GM21786 (cell line): ENCODE data around the gene ANK2.

Experiments used
- ATAC-seq: cut with Tn5 transposase; IDR thresholded peaks from one replicate; pipeline ENCODE4 v1.9.1; 2021; ENCODE audit not compliant: unreplicated experiment

The ANK2 gene

GRCh38 chr4:113145519-113146291 lies 96.3 kb downstream of the ANK2 start:
- no peak for ATAC-seq

DNA sequence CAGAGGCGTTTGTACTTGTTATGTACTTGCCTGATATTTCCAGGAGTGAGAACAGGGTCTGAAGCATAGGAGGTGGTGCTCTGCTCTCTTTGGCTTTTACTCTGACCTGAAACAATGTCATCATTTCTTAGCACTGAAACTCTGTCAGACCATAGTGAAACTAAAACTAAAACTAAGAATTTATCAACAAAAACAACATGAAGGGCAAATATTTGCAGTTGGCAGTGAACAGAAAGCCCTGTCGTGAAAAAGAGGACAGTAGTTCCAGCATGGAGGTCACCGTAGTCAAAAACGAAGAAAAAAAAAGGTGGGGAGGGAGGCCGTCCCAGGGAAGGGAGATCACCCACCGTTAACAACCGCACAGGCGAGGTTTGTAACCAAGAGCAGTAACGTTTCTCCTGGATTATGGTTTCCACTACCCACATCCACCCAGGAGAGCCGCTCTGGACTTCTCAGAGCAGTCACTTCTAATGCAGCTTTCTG lies 97.5 kb downstream of the ANK2 start:
- ATAC-seq: peak; percentile 77

DNA sequence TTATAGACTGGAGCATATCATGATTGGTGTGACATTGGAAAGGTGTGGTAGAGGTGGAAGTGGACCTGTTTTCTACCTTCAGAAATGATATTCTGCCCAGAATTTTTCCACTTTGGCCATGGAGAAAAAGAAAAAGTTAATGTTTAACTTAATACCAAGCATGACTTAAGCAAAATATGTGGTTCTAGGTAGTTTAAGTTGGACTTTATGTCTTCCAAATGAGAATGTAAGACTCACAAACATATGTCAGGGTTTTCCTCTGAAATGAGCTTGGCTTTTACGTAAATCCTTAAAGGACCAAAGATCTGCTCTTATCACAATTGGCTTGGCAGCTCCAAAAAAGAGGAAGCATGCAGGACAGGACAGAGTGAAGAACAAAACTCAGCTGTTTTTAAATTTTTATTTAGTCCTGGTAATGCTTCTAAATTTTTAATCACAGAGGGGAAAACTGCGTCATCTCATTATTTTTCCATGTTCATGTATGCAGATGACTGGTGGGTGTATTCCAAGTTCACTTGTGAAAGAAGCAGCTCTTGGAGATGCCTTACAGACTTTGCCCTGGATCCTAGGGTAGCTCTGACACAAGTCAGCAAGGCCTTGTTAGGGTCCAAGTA lies 98.2 kb downstream of the ANK2 start:
- no peak for ATAC-seq

- no peak for ATAC-seq
Measured at GRCh38 chr4:113148925-113149324, 99.5 kb downstream of the ANK2 start.

- ATAC-seq: no peak
Measured at GRCh38 chr4:113153529-113154101, 104.2 kb downstream of the ANK2 start.

DNA sequence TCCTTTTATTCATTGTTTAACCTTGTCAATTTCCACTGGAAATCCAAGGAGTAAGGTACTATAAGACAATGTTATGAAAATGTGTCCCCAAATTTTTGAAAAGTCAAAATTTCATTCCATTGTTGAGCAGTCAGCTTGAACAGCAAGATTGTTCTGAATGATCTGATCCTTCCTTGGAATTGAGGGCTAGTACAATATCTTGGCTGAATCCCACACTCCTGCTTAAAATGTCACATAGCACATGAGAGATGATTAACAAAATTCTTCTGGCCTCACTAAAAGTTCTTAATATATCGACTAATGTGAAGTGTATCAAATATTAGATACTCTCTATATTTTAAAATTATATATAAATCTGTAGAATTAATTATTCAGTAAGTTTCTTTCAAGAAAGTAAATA lies 104.8 kb downstream of the ANK2 start:
- no peak for ATAC-seq

DNA sequence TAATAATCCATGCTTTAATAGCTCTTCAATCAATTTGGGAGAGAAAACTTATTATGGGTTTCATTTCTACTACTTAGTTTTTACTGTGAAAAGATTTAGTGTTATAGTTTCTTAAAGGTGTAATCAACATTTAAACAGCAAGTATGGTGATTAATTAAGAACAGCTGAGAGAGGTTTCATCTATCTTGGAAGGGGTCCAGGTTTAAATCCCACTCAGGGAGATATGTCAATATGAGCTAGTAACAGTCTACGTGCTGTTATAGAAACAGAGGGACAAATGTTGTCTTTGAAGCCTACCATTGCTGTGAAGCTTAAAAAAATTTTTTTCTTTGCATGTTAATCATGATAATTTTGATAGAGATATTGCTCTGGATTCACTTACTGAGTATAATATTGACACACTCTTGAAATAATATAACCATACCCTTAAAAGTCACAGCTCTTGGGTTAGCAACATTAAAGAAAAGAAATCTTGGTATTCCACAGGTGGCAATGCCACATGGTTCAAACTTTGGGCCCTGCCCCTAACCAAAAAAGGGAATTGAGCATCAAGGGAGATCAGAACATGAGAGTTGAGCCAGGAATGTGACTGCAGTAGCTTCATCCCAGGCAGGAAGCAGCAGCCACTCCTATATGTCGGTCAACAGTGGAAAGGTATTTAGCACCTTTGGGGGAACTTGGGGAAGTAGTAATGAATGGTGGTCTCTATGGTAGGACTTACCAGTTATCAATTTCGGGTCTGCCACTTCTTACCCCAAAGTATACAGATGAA lies 107.8 kb downstream of the ANK2 start:
- no peak for ATAC-seq

DNA sequence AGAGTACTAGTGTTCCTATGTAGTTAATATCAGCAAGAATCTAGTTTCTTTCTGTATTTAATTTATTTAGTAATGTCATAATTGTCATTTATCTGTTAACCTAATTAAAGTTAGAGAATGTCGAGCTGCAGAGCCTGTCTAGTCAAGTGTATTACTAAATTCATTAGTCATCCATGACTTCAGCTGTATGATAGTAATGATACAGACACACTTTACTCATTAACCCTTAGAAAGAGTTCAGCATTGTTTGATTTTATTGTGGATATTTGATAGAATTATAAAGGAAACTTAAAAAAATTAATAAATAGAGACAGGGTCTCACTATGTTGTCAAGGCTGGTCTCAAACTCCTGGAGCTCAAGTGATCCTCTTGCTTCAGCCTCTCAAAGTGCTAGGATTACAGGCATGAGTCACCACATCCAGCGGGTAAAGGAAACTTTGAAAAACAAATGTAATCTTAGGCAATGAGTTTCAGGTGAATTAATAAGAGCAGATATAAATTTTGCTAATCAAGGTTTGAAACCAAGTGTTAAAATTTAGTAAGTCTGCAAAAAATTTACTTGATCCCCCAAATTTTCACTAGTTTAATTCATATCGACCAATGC lies 110.6 kb downstream of the ANK2 start:
- no peak for ATAC-seq

GRCh38 chr4:113160548-113160947 lies 111.1 kb downstream of the ANK2 start:
- no peak for ATAC-seq

DNA sequence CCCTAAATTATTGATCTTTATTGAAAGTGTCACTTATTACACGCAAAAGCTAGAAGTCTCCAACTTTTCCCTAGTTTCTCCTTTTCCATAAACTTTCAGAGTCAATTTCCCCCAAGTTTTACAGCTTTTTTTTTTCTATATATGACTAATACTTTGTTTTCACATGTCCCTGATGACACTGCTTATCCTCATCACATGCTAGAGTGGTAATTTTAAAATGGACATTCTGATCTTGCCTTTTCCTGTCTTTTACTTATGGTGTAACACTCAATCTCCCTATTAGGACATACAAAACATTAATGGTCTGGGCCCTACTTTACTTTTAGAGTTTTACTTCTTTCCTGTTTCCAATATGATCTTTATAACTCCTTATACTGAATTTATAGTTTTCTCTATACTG lies 112.6 kb downstream of the ANK2 start:
- ATAC-seq: no peak

DNA sequence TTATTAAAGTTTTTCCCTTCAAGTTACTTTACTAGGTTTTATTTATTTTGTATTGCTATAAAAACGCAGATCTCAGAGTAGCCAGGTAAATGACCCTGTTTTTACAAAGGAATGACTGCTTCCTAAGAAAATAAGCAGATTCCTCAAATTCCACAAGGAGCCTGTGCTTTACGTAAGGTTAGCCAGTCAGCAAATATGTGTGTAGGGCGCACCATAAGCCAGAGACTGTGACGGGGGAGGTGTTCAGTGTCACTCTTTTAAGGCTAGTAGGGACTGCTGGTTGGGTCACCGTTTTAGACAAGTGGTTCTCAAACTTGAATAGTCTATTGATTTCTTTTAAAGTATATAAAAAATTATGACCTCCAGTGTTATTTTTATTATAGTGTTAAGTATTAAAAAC lies 119.9 kb downstream of the ANK2 start:
- no peak for ATAC-seq

- ATAC-seq: no peak
Measured at GRCh38 chr4:113170115-113170804, 120.8 kb downstream of the ANK2 start.

DNA sequence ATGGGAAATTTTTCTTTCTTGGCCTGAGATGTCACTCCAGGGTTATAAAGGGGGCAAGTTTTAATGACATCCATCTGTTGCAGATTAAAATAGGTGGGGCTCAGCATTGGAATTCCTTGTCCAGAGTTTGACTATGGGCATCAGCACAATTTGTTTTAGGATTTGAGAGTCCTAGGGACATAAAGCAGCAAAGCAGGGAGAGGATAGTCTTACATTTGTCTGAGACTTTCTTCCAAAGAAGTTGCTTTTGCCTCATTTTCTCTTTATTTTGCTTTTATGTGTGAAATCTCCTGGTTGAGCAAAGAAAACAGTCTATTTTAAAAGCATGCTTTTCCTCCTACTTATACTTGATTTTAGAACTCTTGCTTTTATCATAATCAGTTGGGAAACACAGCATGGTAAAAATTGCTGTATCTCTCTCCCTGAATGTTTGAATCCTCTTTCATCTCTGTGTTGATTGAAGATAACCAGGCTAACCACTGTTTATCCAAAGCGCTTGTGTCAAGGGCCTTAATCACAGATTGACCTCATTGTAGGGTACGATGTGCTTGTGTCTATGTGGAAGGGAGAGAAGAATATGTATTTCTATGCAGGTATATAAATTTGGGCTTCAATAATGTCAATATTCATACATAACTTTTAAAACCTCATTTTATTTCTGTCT lies 121.5 kb downstream of the ANK2 start:
- ATAC-seq: no peak

- ATAC-seq: no peak
Measured at GRCh38 chr4:113173126-113173792, 123.8 kb downstream of the ANK2 start.

DNA sequence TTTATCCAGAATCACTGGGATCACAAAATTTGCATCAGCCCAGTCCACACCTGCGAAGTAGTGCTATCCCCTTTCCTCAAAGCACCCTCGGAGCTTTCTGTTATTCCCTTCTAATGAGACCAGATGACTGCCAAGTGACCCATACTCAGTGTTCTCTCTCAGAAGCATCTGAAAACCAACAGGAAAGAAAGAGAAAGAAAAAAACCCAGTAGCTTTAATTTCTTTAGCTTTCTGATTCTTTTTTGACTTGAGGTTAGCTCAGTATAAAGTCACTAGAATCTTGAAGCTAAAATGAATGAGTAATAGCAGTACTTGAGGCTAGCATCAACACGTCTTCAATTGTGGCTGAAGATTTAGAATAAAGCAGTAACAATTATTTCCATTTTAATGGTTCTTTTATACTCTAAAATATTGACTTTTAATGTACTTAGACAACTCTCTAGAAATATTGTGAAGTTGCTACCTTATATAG lies 124.4 kb downstream of the ANK2 start:
- no peak for ATAC-seq

DNA sequence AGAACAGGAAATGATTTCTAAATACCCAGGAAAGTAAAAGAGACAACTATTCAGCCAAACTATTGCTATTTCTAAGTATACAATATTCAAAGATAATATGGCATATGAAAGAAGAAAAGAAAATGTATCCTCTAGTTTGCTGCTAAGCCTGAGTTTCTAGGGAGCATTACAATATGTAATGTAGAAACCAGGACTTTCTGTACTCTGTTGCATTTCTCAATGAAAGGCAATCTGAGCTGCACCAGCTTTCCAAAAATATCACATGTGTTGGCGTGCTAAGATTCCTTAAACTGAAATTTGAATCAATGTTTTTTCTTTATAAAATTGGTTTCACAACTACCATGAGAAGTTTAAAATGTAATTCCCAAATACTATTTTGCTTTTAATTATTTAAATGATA lies 129.6 kb downstream of the ANK2 start:
- ATAC-seq: no peak

- ATAC-seq: no peak
Measured at GRCh38 chr4:113179996-113180395, 130.5 kb downstream of the ANK2 start.

DNA sequence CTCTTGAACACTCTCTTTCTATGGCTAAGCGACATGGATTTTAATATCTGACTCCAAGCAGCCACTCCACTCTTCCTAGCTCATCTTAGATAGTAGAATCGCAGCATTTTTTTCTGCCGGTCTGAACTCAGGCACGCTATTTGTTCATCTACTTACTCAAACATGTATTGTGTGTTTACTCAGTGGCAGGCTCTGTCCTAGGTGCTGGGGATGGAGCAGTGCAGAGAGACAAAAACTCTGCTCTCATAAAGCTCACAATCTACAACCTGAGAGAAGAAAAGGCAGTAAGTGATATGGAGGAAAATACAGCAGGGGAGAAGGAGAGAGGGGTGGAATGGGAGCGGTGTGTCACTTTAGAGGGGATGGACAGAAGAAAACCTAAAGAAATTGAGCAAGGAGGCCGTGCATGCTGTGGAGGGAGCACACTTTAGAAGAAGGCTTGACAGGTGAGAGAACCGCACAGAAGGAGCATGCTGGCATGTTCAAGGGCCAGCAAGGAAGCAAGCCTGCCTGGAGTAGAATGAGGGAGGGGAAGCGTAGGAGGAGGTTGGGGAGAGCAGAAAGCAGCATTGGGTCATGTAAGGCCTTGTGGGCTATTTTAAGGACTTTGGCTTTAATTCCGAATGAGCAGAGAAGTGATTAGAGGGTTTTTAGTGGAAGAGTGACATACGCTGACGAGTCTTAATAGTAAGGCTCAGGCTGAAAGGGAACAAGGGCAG lies 132.0 kb downstream of the ANK2 start:
- no peak for ATAC-seq
